Embryonic facial prominence (tissue), 1 donor: Measurements from ENCODE around the gene GALNT16.
"Not testable (repeated sequence)": the region's sequence is repeated elsewhere in the genome, so short reads cannot be mapped to it uniquely, and the experiment has no call there.

Experiments
- DNase-seq: peaks from one replicate; pipeline ENCODE4 v3.0.0-alpha.2; 2016; ENCODE audit errors: extremely low spot score

The GALNT16 gene

DNA sequence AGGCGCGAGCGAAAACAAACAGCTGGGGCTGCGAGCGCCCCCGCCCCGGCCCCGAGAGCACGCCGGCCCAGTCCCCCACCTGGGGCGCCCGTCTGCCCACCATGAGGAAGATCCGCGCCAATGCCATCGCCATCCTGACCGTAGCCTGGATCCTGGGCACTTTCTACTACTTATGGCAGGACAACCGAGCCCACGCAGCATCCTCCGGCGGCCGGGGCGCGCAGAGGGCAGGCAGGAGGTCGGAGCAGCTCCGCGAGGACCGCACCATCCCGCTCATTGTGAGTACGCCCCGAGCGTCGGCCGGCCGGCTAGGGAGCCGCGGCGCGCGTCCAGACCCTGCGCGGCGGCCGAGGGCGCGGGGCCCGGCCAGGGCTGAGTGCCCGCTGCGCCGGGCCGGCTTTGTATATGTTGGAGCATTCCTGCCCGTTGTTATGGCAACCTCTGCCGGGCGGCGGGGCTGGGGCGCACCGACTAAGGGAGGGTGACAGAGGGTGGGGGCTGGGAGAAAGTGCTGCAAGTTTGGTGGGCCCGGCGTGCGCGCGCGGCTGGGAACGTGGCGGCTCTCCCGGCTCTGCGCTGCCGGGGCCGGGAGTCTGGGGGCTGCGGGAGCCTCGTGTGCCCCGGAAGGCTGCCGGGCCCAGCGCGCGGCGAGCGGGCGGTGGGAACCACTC lies 367 bp downstream of the GALNT16 start:
- DNase-seq, result peak; percentile 28

DNA sequence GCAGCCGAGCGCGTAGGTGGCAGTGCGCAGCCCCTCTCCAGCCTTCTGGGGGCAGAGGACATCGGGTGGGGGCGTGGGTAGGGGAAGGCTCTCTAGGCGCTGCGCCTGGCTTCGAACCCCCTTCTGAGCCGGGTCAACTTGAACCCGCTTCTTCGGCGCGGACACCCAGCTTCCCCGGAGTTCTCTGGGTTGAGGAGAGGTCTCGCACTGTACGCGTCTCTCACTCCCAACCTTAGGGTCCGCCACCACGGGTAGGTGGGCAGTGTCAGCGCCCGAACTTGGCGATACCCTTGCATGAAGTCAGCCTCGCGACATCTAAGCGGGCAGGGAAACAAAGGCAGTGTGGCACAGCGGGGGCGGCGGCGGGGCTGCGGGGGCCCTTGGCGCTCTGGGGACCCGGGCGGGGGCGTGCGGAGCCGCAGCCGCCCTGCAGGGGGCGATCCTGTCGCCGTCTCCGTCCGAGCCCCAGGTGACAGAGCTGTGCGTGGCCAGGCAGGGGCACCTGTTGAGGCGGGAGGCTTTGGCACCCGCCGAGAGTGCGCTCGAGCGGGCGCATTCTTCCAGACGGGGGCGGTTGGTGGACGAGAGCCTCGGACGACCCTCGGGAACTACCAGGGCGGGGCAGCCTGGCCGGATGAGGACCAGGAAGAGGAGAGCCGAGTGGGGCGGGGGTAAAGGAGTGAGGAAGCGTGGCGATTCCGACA lies 1.1 kb downstream of the GALNT16 start:
- DNase-seq, result no peak

DNA sequence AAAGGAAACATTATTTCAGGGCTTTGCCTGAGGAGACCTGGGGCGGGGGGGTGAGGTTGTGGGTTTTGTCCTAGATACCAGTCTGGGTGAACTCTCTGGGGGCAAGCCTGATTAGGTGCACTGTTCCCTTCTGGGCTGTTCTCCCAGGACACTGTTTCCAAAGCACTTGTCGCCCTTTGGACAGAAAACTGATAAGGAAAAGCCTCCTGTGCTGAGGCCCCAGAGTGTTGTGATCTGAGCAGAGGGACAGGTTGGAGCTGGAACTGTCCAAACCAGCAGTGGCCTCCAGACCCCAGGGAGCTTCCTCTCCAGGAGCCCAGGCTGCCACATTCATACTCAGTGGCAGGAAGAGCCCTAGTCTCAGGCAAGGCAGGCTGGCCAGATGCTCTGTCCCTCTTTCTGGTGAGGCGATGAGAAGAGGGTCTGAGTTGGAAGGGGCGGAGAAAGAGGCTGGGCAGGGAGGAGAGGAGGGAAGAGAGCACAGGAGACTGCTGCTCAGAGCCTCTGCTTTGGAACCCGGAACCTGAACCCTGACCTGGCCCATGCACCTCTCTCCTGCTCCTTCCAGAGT lies 1.9 kb downstream of the GALNT16 start:
- DNase-seq, result no peak

DNA sequence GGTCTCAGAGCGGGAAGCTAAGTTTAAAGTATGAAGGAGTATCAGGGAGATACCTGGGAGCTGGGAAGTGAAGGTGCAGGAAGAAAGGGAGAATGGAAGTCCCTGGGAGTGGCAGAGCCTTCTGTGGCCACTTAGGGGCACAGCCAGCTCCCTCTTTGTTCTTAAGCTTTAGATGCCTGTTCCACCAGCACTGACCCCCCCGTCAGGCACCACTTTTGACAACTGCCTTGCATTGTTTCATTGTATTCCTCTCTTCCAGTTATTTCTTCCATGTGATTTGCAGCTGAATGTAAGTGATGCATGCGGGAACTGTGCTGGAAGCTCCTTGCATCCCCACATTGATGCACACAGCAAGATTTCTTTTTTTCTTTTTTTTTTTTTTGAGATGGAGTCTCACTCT lies 2.6 kb downstream of the GALNT16 start:
- no peak for DNase-seq

DNA sequence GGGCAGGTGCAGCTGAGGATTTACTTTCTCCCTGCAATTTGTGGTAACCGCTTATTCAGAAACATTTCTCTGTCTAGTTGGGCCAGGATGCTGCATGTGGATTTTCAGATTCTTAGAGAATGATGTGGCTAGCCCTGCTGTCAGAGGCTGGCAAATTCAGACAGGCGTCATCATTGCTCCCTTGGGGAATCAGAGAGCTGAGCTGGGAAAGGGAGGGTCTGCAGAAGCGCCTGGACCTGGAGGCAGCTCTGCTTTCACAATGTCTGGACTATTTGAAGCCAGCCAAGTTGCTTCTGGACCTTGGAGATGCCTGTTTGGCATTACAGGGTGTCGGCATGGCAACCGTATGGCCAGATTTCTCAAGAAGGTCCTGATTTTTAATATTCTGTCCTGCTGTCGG lies 3.4 kb downstream of the GALNT16 start:
- no peak for DNase-seq

DNA sequence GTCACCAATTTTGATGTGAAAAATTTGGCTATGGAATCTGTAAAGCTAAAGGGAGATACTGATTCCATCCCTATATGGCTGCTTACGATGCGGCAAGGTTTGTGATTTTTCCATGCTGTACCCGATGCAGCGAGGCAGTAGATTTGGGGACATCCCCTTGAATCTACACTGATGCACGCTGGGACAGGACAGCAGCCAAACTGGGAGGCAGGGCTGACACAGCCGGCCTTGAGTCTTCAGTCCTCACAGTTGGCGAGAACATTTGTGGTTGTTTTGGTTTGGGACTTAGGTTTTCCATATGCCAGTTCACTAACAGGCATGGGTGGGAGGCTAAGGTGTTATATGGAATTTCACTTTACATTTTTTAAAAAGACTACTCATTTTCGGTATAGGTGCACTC lies 3.8 kb downstream of the GALNT16 start:
- DNase-seq, result no peak

DNA sequence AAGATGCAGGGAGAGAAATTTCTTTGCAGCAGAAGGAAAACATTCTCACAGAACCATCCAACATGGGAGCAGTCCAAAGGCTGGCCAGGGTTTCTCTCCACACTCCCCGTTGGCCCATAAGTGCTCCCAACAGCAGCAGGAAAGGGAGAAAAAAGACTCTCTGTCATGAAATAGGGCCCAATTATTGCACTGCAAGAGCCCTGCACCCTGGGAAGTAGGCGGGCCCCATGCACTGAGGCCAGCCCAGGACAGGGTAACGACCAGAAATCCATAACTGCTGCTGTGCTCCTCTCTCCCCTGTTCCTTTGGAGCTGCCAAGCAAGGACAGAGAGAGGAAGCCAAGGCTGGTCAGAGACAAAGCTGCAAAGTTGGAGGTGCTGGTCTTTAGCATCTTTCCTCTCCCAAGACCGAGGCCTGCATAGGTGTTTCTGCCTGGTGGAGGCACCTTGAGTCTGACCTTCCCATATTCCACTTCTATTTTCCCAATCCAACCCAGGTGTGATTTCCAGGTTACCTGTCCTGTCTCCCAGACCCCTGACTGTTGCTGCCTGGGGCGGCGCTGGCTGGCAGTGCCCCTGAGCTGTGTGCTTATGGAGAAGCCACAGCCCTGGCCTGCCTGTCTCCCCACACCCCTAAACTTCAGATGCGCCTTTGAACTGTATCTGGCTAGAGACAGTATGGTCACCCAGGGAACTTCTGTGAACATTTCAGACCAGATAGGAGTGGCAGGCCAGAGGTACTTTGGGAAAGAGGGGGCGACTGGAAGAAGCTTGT lies 6.8 kb downstream of the GALNT16 start:
- DNase-seq, result no peak

DNA sequence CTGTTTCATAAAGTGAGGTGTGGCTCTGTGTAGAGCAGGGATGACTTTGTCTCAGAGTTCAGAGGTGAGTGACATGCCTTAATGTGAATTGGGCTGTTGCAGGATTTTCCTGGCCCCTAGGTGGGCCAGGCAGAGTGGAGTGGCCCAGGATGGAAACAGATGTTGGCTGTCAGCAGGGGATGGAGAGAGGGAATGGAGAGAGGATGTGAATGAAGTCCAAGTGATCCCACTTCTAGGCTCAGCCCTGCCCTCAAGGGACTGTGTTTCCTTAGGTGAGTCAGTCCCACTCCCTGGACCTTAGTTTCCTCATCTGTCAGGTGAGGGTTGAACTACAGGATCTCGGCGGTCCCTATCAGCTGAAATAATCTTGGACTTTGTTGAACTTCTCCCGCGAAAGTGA lies 7.5 kb downstream of the GALNT16 start:
- no peak for DNase-seq

DNA sequence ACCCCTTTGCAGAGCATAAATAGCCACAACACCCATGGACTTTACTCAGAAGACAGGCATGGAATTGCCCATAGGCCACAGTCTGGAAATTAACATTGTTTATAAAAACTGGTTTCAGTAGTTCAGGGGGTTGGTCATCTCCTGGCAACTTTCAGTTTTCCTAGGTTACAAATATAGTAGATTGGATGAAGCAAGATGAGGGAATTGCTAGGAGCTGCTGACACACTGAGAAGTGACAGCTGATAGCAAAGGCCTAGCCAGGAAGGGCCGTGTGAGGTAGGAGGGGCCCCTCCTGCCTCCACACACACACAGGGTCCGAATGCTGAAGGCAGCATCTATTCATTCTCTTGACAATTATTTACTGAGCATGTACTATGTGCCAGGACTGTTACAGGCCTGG lies 8.3 kb downstream of the GALNT16 start:
- no peak for DNase-seq

DNA sequence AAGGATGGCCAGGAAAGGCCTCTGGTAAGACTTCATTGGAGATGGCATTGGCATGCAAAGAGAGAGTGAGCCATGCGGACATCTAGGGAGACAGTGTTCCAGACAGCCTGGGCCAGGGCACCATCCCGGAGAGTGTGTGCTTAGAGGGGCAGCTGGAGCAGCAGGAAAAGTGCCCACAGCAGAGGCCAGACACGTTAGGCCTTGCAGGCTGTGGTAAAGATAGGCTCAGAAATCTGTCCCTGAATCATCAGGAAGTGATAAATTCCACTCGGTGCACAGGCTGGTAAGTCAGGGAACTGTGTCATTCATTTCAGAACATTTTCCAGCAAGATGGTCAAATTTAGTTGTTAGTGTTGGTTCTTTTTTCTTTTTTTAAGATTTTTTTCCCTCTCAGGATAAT lies 8.8 kb downstream of the GALNT16 start:
- no peak for DNase-seq

DNA sequence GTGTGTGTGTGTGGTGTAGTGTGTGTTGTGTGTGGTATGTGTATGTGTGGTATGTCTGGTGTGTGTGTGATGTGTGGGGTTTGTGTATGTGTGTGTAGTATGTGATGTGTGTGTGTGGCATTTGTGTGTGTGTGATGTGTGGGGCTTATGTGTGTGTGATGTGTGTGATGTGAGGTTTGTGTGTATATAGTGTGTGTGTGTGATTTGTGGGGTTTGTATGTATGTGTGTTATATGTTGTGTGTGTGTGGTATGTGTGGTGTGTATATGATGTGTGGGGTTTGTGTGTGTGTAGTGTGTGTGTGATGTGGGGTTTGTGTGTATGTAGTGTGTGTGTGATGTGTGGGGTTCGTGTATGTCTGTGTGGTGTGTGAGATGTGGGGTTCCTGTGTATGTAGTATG lies 9.4 kb downstream of the GALNT16 start:
- no peak for DNase-seq

DNA sequence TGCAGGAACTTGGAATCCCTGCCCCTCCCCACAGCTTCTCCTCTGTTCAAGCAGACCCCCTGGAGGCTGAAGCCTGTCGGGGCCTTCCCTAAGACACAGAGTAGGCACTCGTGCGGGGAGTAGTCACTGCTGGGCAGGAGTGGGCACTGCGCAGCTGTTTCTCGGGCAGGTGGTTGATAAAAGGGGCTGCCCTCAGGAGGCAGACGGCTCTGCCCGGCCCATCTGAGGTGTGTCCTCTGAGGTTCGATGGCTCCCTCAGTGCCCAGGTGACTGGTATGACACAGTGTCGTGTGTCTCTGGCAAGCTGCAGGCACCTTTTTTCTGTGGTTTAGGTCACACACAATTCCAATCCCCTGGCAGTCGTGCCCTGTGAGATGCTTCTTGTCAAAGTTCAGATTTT lies 10.1 kb downstream of the GALNT16 start:
- no peak for DNase-seq

DNA sequence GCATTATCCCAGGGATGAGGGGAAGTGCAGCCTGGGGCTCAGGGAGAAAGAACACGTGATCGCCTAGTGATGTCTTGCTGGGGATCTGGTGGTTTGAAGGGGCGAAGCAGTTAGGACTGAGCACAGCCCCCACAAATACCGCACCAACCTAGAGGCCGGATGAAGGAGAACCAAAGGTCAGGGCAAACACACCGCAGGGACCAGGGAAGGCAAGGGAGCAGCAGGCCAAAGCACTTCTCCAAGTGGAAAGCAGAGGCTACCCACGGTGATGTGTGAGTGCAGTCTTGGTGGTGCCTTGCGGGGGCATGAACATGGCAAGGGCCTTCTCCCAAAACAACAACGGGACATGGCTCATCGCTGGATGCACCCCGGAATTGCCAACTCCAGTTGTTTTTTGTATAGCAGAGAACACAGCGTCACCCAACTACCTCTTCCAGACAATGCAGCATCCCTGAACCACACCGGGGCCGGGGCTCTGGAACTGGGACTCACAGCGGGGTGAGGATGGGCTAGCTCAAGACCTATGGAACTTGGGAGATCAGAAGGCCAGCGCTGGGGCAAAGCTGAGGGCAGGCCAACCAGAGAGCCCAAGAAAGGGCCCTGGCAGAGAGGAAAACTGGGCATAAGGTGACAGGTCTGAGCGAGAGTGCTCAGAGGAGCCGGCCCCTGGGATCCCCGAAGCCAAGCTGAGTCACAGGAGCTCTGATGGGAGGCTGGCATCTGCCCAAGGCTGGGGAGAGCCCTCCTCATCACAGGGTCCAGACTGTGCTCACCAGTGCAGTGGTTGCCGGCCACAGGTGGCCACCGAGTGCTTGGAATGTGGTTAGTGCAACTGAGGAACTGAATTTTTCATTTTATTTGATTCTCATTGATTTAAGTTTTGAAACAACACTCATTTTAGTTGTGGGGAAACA lies 11.1 kb downstream of the GALNT16 start:
- DNase-seq, result no peak

DNA sequence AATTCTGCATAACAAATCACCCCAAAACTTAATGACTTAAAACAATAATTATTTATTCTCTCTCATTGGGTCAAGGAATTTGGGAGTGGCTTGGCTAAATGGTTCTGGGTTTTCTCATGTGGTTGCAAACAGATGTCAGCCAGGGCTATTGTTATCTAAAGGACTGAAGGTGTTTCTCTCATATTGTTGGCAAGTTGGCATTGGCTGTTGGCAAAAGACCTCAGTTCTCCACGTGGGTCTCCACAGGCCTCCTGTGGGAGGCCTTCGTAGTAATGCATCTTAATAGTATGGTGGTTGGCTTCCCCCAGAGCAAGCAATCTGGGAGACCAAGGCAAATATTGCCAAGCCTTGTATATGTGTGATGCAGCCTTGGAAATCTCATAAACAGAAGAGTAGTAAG lies 14.4 kb downstream of the GALNT16 start:
- no peak for DNase-seq

DNA sequence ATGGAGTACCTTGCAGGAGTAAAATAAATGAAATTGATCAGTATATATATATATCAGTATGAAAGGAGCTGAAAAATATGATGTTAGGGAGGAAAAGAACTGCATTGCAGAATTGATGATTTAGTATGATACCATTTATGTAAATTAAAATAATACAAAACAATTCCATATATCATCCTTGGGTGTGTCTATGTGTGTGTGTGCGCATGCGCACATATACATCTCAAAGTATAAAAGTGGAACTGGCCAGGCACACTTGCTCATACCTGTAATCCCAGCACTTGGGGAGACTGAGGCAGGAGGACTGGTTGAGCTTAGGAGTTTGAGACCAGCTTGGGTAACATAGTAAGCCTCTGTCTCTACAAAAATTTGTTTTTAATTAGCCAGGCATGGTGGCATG lies 15.4 kb downstream of the GALNT16 start:
- no peak for DNase-seq

DNA sequence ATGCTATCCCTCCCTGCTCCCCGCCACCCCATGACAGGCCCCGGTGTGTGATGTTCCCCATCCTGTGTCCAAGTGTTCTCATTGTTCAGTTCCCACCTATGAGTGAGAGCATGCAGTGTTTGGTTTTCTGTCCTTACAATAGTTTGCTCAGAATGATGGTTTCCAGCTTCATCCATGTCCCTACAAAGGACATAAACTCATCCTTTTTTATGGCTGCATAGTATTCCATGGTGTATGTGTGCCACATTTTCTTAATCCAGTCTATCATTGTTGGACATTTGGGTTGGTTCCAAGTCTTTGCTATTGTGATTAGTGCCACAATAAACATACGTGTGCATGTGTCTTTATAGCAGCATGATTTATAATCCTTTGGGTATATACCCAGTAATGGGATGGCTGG lies 17.4 kb downstream of the GALNT16 start:
- DNase-seq, result not testable (repeated sequence)

DNA sequence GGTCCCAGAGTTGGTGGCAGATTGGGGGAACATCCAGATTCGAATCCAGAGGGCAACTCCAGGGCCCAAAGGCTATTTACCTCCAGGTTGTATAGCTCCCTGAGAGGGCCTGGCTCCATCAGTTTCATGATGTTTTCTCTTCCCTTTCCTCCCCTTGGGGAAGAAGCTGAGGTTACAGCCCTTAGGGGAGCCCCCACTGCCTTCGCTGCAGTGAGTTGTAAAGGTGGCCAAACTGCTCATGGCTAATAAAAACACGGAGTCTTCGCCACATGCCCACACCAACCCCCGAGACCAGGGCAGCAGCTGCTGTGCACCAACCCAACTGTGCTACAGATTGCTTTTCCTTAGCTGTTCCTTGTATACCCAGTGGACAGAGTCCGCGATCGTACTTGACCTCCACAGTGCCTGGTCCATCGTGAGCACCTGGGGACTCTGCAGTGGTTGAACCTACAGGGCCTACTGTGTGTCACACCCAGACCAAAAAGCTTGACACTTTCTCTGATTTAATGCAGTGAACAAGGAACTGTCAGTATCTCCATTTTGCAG lies 20.9 kb downstream of the GALNT16 start:
- no peak for DNase-seq

DNA sequence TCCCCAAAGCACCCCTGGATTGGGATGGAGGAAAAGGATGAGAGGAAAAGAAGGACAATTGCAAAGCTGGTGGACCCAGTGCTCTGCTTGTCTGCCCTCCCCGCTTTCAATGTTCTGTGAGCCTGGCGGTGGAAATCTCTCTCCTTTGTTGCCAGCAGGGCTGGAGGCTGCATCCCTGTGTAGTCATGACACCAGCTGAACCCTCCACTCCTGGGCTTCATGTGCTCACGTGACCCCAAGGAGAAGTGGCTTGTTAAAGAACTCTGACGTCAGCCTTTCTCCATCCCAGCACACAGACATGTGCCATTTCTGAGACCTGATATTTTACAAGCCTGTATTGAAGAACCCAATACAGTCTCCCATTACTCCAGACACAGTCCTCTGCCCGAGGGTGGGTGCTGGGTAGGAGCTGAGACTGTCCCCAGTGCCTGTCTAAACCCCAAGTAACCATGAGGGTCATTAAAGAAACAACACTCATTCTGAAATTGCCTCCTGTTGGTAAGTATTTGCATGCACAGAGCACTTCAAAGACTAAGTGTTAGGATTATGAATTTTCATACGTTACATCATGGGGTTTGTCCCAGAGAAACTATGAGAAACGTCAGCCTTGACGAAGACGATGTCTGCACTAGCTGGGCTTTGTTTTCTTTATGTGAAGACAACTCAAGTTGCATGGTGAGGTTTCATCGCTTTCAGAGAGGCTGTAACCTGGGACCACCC lies 21.7 kb downstream of the GALNT16 start:
- no peak for DNase-seq

DNA sequence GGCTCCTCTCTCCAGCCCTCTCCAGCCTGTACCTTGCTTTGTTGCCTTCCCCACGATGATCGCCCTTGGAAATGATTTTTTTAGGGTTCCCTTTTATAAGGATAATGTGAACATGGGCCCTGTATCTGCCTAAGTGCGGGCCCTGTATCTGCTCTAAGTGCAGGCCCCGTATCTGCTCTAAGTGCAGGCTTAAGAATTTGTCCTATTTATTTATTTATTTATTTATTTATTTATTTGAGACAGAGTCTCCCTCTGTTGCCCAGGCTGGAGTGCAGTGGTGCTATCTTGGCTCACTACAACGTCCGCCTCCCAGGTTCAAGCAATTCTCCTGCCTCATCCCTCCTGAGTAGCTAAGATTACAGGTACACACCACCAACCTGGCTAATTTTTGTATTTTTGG lies 22.5 kb downstream of the GALNT16 start:
- DNase-seq, result no peak

DNA sequence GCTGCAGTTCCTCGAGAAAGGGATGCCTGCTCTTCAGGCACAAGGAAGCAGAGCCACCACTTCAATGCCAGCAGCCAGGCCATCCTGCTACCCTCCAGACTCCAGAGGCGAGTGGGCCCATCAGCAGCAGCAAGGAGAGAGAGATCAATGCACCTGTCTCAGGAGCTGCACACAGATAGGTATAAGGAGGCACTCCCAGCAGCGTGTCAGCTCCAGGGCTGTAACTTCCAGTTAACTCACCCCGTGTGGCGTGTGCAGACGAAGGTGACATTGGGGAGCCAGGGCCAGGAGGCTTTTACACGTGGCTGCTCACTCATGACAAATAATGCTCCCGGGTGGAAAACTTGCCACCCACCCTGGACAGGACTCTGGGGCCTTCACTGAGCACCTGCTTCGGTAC lies 24.2 kb downstream of the GALNT16 start:
- no peak for DNase-seq
